Adrenal gland (tissue), 12 donors: ENCODE measurements around the gene CACNA1E. TPM values are rescaled to one million over a fixed set of nuclear protein-coding genes. Genes with fewer than 3 reads are reported as not detected.

Experiments used
- DNase-seq, 7 donors: peaks; one replicate each; pipeline ENCODE4 v3.0.0-alpha.2; 2019 to 2020
- H3K27ac ChIP-seq, 5 donors: fragments of 200-600 bp; sonication (generic) in 4 of 5; 1 replicate in 3 of 5; 2 replicates in 2 of 5; pipeline versions ENCODE4 v1.5.1 to v1.8.0; 2016 to 2020; ENCODE audit warnings: mild to moderate bottlenecking in 1 of 5
- H3K27me3 ChIP-seq: fragments of 200-600 bp; 2 replicates; pipeline ENCODE4 v1.8.0; 2021
- H3K36me3 ChIP-seq, 2 donors: fragments of 200-600 bp; replicated peaks in 1 of 2; 1 replicate in 1 of 2; 2 replicates in 1 of 2; pipeline versions ENCODE4 v1.5.1 to v1.8.0; 2018 to 2022
- H3K4me1 ChIP-seq, 2 donors: fragments of 200-600 bp; replicated peaks in 1 of 2; 1 replicate in 1 of 2; 2 replicates in 1 of 2; pipeline versions ENCODE4 v1.5.1 to v1.8.0; 2018 to 2021
- H3K4me3 ChIP-seq, 4 donors: fragments of 200-600 bp; sonication (generic) in 3 of 4; one replicate each; pipeline ENCODE4 v1.5.1; 2016 to 2018
- H3K9me3 ChIP-seq, 3 donors: fragments of 200-600 bp; sonication (generic) in 1 of 3; replicated peaks in 1 of 3; 1 replicate in 2 of 3; 2 replicates in 1 of 3; pipeline versions ENCODE4 v1.5.1 to v1.8.0; 2016 to 2021
- CTCF ChIP-seq, 6 experiments: fragments of 450-650 bp in 4 of 6; fragments of 200-600 bp in 2 of 6; sonication (generic) in 1 of 6; IDR thresholded peaks; 1 replicate in 5 of 6; 2 replicates in 1 of 6; pipeline versions ENCODE4 v1.5.1 to v1.8.0; 2016 to 2021; ENCODE audit warnings: antibody characterized with exemption in 6 of 6, mild to moderate bottlenecking in 2 of 6, moderate library complexity in 1 of 6
- POLR2A ChIP-seq, 2 donors: fragments of 450-650 bp; IDR thresholded peaks; one replicate each; pipeline ENCODE4 v1.6.1; 2017; ENCODE audit warnings: antibody characterized with exemption in 2 of 2, mild to moderate bottlenecking in 2 of 2, moderate library complexity in 1 of 2
- WGBS, 4 donors: extraction: QIAGEN DNeasy Blood & Tissue Kit in 2 of 4; methylation state at CpG; one replicate each; pipeline versions ENCODE4 v1.1.5 to v1.1.7; 2013 to 2017; 5-methylcytosine and 5-hydroxymethylcytosine counted together
- intact Hi-C, 2 donors: fragments of 100-400 bp; cut with DNase I; formaldehyde crosslinking; loops; one replicate each; pipeline versions ENCODE4 v1.14.1 to v1.15.0; 2022 to 2023
- polyA plus RNA-seq, 3 donors: library from polyadenylated mRNA; stranded (reverse); fragments of 200-250 nt in 2 of 3; fragments of 350-450 nt in 1 of 3; fragmentation: Illumina TruSeq in 1 of 3; extraction: RNeasy Lipid Tissue Mini Kit (QIAGEN cat#74804) in 1 of 3; gene quantifications; one replicate each; pipeline ENCODE4 v1.2.3, GENCODE V29; 2013 to 2014
- total RNA-seq, 9 donors: library from RNA; depleted of rRNA in 4 of 9; stranded (reverse); fragments of >200 nt in 4 of 9; fragments of 120-200 nt in 1 of 9; fragmentation: NEBNext Ultra II Directional in 1 of 9; extraction: Animal tissue kit (Norgen Biotek cat#: 25700) in 1 of 9; gene quantifications; one replicate each; pipeline versions ENCODE4 v1.1.0 to v1.2.4, GENCODE V29; 2013 to 2023
- donor health status: healthy with polysubstance abuse.
- donor health status: Bipolar disorder and iron deficiency.
- donor health status: DM: yes; HTN: yes; CAD: no.
- donor health status: DM: no; HTN: no; CAD: no.
- donor health status: DM: no; HTN: no; CAD: no.
- donor health status: DM: yes; HTN: yes; CAD: no.

The CACNA1E gene
- total and polyA plus RNA-seq, 12 donors = 0.08 to 3.2 (median 1.3) TPM; not detected in 3

GRCh38 chr1:181514298-181515290, 31.3 kb downstream of the CACNA1E start:
- 78 to 84% (median 80%) methylated on average over 4 of the region's 4 CpGs for WGBS, 4 donors
- intact Hi-C loops = no loop called here
- DNase-seq = no peak

GRCh38 chr1:181516706-181517105, 33.4 kb downstream of the CACNA1E start:
- no peak for DNase-seq
- TF ChIP-seq CTCF (IDR thresholded peaks at IDR 0.05) = no peak
- no peak overlapping the region for H3K27ac ChIP-seq
- no peaks in the 10 kb centered on the region for H3K27me3 ChIP-seq
- H3K4me1 ChIP-seq = no peaks in the 10 kb centered on the region
- WGBS, 4 donors = 86 to 93% (median 92%) methylated on average over 4 of the region's 4 CpGs
- intact Hi-C loops = no loop called here
- H3K9me3 ChIP-seq = no peaks in the 10 kb centered on the region
- H3K4me3 ChIP-seq = no peak overlapping the region
- H3K36me3 ChIP-seq = no peaks in the 10 kb centered on the region

More at GRCh38 chr1:181514298-181515290, 31.3 kb downstream of the CACNA1E start:
- Histone ChIP-seq H3K4me3 (no peak overlapping the region), H3K9me3 (no peaks in the 10 kb centered on the region), H3K4me1 (no peaks in the 10 kb centered on the region), H3K27me3 (no peaks in the 10 kb centered on the region), H3K36me3 (no peaks in the 10 kb centered on the region), H3K27ac (no peak overlapping the region)
- no peak for TF ChIP-seq POLR2A (IDR thresholded peaks at IDR 0.05)
- no peak for TF ChIP-seq CTCF (IDR thresholded peaks at IDR 0.05)

GRCh38 chr1:181517181-181517875, 34.0 kb downstream of the CACNA1E start:
- no peak for DNase-seq
- Histone ChIP-seq H3K4me3 (no peak overlapping the region), H3K4me1 (no peaks in the 10 kb centered on the region), H3K36me3 (no peaks in the 10 kb centered on the region), H3K9me3 (no peaks in the 10 kb centered on the region), H3K27ac (no peak overlapping the region), H3K27me3 (no peaks in the 10 kb centered on the region)
- 40 to 55% (median 46%) methylated on average over 5 of the region's 5 CpGs for WGBS, 4 donors
- intact Hi-C loops = no loop called here
- TF ChIP-seq CTCF (IDR thresholded peaks at IDR 0.05) (no peak), POLR2A (IDR thresholded peaks at IDR 0.05) (no peak)

GRCh38 chr1:181518152-181518551, 34.8 kb downstream of the CACNA1E start:
- no peak for DNase-seq
- Histone ChIP-seq H3K4me3 (no peak overlapping the region), H3K27ac (no peak overlapping the region), H3K4me1 (no peaks in the 10 kb centered on the region), H3K9me3 (no peaks in the 10 kb centered on the region), H3K27me3 (no peaks in the 10 kb centered on the region), H3K36me3 (no peaks in the 10 kb centered on the region)
- WGBS, 4 donors = 32 to 57% (median 42%) methylated on average over 2 of the region's 2 CpGs
- no peak for TF ChIP-seq CTCF (IDR thresholded peaks at IDR 0.05)
- TF ChIP-seq POLR2A (IDR thresholded peaks at IDR 0.05) = no peak
- intact Hi-C loops = no loop called here
